ENCODE results near the gene ACP7.

GRCh38 chr19:39074942-39075341 is 9.2 kb upstream of the ACP7 start:
- TF ChIP-seq EZH2 (IDR thresholded peaks at IDR 0.05; ENCODE audit: borderline replicate concordance, low read depth, low read length, severe bottlenecking) = no peak
- TF ChIP-seq CTCF (IDR thresholded peaks at IDR 0.05; ENCODE audit: borderline replicate concordance, extremely low read depth, low read length, poor library complexity, severe bottlenecking) = no peak
